CD4-positive, alpha-beta T cell treated with Interleukin-4 for 4 hours (primary cell): ENCODE measurements around the gene PLA2G6.
"Not testable (repeated sequence)": the region's sequence is repeated elsewhere in the genome, so short reads cannot be mapped to it uniquely, and the experiment has no call there.

Experiments used
- DNase-seq: peaks from one replicate; pipeline ENCODE4 v3.0.0-alpha.2; 2020

PLA2G6 gene

DNA sequence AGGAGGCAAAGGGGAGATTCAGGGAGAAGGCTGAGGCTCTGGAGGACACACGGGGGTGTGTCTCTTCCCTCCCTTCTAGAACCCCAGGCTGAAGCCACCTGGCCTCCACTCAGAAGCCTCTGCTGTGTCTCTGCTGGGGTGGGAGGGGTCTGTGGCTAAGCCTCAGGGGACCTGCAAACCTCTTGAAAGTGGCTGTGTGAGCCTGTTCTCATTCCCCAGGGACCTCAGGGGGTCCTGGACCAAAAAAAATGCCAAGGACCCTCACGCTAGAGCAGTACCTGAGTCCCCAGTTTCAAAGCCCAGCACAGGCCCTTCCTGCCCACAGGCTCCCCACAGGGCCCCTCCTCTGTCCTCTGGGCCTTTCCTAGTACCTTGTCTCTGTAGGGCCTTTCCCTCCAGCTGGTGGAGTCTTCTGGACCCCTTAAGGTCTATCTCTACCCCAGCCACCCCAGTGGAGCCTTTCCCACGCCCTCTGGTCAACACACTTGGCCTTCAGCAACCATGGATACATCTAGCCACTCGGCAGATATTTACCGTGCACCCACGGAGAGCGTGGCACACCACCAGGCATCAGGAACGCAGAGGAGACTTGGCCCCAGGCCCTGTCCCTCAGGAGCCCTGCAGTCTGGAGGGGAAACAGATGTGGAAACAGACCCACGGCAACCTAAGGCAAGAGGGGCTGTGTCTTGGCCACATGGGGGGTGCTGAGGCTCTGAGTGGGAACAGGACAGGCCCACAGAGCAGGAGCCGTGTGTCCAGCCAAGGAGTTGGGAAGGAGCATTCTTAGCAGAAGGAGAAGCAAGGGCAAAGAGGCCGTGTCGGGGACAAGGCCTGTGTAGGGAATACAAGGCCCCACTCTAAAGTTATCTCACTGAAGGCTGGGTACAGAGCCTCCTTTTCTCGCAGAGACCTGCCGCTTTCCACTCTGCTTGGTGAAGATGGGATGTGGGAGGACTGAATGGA is 18.5 kb downstream of the PLA2G6 start:
- DNase-seq, result no peak

DNA sequence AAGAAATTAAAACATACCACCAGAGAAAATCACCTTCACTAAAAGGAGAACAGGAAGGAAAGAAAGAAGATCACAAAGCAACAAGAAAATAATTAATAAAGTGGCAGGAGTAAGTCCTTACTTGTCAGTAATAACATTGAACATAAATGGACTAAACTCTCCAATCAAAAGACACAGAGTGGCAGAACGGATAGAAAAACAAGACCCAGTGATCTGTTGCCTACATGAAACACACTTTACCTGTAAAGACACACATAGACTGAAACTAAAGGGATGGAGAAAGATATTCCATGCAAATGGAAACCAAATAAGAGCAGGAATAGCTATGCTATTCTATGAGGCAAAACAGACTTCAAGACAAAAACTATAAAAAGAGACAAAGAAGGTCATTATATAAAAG is 25.9 kb downstream of the PLA2G6 start:
- no peak for DNase-seq

DNA sequence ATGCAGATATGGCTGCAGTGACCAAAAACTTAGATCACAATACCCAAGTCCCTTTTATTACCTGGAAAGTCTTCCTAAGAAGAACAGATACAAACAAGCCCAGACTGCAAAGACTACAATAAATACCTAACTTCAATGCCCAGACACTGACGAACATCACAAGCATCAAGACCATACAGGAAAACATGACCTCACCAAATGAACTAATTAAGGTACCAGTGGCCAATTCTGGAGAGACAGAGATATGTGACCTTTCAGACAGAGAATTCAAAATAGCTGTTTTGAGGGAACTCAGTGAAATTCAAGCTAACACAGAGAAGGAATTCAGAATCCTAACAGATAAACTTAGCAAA is 27.1 kb downstream of the PLA2G6 start:
- DNase-seq, result not testable (repeated sequence)

DNA sequence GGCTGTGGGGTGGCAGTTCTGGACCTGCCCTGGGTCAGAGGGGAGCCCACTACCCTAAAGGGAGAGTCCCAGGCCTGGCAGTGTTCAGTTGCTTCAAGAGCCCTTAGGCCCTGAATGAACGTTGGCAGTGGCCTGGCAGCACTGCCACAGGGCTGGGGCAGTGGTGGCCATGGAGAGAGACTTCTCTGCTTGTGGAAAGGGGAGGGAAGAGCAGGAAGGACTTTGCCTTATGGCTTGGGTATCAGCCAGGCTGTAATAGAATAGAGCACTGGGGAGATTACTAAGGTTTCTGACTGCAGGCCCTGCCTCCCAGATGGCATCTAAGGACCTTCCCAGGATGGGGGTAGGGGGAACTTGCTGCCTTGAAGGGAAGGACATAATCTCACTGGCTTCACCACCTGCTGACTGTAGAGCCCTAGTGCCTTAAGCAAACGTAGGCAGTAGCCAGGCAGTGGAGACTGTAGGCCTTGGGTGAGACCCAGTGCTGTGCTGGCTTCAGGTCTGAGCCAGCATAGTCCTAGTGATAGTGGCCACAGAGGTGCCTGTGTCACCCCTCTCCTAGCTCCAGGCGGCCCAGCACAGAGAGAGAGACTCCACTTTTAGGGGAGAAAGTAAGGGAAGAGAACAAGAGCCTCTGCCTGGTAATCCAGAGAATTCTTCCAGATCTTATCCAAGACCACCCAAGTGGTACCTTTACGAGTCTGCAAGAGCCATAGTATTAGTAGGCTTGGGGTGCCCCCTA is 27.6 kb downstream of the PLA2G6 start:
- no peak for DNase-seq

DNA sequence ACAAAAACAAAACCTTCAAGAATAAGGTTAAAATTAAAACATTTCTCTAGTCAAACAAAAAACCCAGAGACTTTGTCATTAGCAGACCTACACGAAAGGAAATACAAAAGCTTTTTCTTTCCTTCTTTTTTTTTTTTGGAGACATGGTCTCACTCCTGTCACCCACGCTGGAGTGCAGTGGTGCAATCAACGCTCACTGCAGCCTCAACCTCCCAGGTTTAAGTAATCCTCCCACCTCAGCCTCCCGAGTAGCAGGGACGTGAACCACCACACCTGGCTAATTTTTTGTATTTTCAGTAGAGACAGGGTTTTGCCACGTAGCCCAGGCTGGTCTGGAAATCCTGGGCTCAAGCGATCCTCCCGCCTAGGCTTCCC is 30.5 kb downstream of the PLA2G6 start:
- DNase-seq, result no peak

DNA sequence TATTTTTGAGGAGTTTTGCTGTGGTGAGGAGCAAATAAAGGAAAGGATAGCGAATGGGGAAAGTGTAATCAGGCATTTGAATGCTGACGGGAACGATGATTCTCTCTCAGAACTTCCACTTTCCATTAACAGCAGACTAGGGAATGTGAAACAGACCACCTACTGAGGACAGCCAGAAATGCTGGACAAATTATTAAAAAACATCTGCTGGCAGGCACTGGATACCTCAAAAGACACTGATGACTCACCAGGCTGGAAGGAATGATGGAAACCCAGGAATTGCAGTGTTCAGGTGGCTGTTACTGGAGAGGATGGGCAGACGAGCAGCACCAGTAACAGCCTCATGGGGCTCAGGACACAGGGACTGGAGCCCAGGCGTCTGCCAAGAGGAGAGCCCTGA is 33.4 kb downstream of the PLA2G6 start:
- DNase-seq, result no peak

DNA sequence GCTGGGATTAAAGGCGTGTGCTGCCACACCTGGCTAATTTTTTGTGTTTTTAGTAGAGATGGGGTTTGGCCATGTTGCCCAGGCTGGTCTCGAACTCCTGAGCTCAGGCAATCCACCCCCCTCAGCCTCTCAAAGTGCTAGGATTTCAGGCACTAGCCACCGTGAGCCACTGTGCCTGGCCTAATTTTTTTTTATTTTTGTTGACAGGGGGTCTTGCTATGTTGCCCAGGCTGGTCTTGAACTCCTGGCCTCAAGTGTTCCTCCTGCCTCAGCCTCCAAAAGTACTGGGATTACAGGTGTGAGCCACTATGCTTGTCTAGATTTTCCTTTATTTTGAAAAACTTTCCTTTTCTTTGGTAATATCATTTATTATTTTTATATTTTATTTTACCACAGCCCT is 35.5 kb downstream of the PLA2G6 start:
- not testable (repeated sequence) for DNase-seq

DNA sequence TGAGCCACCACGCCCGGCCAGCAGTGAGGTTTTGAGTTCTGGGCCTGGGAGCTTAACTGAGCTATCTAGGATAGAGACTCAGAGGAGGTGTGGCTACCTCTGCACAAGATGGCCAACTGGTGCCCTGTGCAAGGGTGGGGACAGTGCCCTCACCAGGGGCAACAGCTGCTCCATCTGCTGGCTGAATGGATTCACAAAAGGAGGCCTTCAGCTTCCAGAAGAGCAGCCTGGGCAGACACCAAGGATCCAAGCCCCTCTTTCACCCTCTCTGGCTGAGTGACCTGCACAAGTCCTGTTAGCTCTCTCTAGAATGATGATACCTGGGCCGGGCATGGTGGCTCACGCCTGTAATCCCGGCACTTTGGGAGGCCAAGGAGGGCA is 37.6 kb downstream of the PLA2G6 start:
- no peak for DNase-seq

DNA sequence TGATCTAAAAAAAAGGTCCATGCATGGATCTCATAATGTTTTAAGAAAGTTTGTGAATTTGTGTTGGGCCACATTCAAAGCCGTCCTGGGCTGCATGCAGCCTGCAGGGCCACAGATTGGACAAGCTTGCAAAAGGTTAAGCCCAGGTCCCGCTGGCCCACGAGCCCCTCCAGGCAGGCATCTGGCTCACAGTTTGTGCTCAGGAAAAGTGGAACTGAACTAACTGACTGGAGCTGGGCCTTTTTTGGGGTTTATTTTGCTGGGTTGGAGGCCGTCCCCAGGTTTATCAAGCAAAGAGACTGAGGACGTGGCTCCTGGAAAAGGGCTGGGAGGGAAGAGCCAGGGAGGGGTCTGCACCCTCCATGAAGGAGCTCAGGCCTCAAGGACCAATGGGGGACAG is 39.0 kb downstream of the PLA2G6 start:
- DNase-seq, result no peak

DNA sequence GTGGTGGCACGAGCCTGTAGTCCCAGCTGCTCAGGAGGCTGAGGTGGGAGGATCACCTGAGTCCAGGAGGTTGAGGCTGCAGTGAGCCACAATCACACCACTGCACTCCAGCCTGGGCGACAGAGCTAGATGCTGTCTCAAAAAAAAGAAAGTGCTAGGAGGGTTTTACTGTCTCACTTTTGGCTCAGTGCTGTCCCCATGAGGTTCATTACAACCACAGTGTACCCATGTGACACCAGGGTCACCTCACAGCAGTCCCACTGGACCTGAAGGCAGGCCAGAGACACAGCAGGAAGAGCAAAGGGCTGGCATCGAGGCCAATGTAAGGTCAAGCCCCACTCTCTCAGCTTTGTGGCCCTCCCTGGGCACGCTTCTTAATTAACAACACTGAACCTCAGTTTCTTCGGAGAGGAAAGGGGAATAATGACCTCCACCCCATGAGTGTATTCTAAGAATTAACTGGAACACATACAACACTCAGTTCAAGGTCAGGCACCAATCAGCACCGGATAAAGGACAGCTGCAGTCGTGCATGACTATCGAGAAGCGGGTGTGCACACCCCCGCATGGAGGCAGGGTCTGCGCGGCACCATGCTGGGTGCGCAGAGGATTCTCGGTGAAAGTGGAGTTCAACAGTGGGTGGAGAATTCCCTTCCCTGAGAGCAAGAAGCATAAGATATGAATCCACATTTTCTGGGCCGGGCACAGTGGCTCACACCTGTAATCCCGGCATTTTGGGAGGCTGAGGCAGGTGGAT is 40.2 kb downstream of the PLA2G6 start:
- no peak for DNase-seq

DNA sequence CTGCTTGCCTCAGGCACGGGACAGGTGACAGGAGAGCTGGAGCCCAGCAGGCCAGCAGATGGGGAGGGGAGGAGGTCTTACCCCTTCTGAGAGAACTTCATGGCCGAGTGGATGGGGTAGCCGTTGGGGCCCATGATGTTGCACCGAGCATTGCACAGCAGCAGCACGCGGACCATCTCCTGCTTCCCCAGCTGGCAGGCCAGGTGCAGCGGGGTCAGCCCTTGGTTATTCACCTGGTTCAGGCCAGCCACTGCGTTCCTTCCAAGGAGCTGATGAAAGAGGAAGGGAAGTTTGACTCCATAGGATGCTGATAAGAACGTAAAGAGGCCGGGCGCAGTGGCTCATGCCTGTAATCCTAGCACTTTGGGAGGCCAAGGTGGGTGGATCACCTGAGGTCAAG is 41.7 kb downstream of the PLA2G6 start:
- no peak for DNase-seq

DNA sequence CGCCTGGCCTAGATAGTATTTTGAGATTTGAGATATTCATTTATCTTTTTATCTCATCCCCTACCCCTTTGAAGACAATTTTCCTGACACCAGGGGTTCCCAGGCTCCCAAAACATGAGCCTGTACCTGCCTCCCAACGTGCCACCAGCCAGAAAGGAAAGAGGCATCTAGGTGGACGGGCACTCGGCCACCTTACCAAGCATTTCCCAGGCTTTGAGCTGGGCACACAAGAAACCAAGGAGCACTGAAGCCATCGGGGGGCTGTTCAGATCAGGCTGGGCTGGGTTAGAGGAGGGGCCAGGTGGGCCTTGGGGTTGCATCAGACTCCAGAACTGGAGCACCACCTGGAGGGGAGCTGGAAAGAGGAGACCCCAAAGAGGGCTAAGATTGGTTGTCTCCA is 42.7 kb downstream of the PLA2G6 start:
- no peak for DNase-seq

DNA sequence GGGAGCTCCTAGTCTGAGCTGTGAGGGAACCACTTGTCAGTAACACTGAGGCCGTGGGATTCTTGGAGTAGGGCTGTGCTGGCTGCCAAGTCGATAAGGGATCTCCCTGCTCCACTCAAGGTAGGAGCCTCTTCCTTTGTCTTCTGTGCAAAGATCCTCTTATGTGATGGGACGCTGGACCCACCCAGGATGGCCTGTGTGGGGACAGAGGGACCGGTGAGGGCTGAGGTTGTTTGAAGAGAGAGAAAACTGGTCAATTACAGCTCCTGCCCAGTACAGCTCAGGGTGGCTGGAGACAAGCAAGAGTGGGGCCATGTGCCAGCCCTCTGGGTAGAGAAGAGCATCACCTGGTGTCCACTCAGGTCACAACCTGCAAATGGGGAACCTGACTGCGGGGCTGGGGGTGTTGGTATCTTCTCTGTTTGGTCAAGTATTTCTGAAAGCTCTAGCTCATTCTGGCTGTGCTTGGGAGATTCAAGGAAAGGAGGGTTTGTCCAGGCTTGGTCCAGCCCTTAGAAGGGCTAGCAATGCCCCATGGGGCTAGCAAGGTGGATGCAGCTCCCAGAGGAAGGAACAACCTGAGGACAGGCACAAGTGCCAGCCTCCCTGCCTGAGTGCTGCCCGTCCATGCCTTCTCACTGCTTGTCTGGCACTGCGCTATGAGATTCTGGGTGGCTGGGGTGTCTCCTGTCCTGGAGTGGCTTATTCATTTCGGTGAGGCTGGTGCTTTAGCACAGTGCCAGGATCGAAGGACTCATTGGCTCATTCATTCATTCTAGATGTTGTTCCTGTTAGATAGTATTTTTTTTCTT is 43.5 kb downstream of the PLA2G6 start:
- no peak for DNase-seq

DNA sequence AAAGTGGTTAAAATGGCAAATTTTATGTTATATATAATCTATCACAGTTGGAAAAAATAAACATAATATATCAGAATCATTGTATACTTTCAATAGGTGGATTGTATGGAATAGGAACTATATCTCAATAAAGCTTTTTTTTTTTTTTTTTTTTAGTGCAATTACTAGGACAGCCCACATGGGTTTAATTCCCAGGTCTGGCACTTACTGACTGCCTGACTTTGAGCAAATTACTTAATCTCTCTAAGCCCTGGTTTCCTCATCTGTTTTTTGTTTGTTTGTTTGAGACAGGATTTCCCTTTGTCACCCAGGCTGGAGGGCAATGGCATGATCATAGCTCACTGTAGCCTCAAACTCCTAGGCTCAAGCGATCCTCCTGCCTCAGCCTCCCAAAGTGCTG is 45.0 kb downstream of the PLA2G6 start:
- DNase-seq, result no peak

DNA sequence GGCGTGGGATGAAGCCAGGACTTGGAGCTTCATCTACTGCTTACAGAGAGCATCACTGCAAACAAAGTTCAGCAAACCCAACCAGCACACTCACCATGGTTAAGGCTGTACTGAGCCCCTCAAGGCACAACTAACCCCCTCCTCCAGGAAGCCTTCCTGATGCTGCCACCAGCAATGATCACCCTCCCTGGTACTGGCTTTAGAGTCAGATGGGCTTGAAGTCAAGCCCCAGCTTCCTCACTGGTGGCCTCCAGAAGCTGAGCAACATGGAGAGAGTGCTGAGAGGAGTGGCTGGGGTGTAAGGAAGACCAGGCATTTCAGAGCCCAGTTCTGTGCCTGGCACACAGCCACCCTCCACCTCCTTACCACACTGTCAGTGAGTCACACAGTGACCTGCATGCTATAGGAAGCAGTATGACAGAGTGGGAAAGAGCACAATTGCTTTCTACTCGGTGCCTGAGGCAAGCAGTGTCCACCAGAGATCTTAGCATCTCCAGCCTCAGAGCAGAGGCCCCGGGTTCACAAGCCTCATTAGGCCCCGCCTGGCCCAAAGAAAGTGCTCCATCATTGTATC is 46.4 kb downstream of the PLA2G6 start:
- DNase-seq, result no peak

DNA sequence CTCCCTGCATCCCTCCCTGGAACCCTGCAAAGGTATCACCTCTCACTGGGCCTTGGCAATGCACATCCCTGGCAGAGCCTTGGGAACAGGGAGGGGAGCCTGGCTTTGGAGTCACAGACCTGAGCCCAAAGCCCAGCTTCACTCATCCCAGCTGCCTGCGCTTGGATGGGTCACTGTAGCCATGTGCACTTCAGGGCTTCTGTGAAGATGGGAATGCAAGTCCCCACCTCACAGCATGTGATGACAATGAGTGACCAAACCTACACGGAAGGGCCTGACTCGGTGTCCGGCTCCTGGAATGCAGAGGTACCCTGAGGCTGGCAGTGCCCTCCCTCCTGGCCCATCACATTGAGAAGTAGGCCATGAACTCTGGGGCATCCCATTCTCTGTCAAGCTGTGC is 48.3 kb downstream of the PLA2G6 start:
- no peak for DNase-seq

DNA sequence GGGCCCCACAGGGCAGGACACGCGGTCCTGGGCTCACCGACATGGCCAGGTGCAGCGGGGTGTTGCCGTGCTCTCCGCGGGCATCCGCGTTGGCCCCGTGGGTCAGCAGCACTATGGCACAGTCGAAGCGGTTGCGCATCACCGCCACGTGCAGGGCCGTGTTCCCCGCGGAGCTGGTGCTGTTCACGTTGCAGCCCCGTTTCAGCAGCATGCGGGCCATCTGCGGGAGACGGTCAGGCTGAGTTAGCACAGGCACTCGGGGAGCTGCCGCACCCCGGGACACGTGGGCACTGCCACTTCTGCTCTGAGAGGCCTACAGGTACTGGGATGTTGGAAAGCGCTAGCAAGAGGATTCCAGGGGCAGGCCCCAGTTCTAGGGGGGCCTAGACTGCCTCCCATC is 48.8 kb downstream of the PLA2G6 start:
- DNase-seq, result no peak

DNA sequence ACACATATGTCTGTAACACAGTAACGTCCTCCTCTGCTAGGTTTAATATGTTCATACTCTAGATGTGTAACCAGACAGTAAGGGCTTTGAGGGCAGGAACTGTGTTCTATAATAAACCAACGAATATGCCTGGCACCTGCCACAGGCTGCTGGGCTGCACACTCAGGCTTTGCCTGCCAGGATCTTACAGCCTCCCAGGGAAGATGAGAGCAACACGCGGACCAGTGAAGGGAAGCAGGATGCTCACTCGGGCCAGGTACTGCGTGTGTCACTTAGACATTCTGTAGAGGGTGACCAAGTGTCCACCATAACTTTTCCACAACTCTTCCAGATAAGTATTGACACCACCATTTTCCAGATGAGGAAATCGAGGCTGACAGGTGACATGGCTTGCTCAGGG is 49.5 kb downstream of the PLA2G6 start:
- DNase-seq, result no peak

DNA sequence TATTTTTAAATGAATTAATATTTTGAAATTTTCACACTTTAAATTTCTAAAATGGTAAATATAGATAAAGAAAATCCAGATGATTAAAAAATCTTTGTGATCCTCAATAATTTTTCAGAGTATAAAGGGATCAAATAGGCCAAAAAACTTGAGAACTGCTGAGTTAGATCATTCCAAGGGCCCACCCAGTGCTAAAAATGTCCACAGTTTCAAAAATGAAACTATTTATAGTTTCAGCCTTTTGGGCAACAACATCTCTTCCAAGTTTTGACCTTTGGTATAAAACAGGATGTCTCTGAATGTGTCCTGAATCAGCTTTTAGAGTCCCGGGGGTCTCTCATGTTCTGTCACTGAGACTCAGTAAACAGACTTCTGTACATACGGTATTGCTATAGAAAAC is 50.2 kb downstream of the PLA2G6 start:
- DNase-seq, result no peak

DNA sequence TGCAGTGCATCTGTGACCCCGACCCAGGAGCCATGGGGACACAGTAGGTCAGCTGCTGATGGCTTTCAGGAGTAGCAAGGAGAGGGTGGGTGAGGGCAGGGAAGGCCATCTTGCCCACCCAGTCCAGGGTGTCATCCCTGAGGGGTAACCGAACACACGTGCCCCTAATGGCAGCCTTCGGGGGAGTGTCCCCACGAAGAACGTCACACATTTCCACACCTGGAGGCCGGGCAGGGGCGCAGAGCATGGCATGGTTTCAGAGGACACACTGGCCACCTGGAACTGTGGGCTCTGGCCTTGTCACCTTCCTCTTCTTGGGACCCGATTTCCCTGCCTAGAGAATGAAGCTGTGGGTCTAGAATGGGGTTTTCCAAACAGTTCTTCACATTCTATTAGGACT is 51.8 kb downstream of the PLA2G6 start:
- no peak for DNase-seq

DNA sequence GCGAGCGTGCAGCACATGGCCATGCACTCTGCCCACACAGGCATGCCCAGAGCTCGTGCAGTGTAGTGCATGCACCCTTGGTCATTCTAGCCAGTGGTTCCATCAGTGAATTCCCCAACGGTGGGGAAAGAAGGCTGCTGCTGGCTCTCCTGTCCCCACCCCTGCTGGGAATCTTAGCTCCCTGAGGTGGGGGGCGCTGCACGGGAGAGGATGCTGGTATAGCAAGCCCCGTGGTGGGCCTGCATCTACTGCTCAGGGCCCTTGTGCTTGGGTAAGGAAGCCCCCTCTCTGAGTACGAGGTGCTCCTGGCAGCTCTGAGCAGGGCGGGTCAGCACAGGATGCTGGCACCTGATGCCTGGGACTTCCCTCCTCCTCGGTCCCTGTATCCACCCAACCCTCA is 52.6 kb downstream of the PLA2G6 start:
- no peak for DNase-seq

DNA sequence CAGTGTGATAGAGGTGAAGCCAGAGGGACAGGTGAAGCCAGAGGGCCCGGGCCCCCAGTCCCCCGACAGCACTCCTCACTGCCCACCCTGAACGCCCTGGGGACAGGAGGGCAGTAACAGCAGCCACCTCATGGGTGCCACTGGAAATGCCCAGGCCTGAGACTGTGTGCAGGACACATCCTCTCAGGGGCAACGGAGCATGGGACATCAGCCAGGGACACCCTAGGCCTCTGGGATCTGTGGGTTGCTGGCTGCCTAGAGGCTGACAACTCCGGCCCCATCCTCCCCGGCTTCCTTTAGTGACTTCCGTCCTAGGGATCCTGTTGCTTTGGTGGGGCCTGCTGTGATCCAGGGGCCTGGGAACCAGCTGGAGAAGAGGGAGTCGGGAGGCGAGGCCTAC is 53.8 kb downstream of the PLA2G6 start:
- DNase-seq, result no peak
